GM18870 (cell line): ENCODE data around the gene MYO9B.
"Not testable (repeated sequence)": the region's sequence is repeated elsewhere in the genome, so short reads cannot be mapped to it uniquely, and the experiment has no call there.

Experiments used
- ATAC-seq: cut with Tn5 transposase; IDR thresholded peaks from one replicate; pipeline ENCODE4 v1.9.1; 2021; ENCODE audit warnings: moderate library complexity; ENCODE audit not compliant: unreplicated experiment

MYO9B gene

DNA sequence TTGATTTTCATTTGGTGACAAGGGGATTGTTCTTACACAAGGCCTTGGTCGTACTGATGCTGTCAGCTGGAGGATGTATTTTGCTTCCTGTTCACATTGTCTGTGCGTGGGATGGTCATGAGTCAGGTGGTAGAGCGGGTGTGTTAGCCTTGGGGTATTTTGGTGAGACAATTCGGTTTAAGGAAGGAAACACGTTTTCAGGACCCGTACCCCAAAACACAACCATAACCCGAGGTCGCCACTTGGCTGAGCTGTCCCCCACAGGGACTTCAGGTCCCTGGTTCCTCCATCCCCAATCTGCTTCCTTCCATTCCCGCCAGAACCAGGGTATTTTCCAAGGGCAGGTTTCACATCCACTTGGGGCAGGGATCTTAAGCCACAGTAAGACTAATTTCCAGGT lies 15.0 kb downstream of the MYO9B start:
- no peak for ATAC-seq

DNA sequence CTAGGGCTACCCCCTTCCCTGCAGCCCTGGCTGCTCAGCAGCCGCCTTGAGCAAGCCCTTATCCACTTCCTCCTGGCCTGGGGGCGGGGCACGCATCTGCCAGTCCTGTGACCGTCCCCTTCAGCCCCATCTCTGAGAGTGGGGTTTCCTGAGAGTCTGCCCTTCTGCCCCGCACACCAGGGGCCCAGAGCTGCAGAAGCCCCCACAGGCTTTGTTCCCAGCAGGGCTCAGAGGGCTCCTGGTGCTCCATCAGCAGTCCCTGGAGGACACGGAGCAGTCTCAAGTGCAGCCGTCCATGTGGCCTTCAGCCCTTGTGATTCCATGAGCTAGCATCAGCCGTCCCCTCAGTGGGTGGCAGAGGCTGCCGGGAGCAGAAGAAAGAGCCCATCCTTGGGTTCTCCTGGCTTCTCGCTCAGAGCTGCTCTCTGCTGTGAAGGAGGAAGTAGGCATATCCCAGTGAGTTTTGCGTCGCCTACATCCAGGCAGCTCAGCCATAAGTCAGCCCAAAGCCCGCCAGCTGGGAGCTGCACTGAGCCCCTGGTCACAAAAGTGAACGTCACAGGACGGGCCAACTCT lies 16.3 kb downstream of the MYO9B start:
- no peak for ATAC-seq

DNA sequence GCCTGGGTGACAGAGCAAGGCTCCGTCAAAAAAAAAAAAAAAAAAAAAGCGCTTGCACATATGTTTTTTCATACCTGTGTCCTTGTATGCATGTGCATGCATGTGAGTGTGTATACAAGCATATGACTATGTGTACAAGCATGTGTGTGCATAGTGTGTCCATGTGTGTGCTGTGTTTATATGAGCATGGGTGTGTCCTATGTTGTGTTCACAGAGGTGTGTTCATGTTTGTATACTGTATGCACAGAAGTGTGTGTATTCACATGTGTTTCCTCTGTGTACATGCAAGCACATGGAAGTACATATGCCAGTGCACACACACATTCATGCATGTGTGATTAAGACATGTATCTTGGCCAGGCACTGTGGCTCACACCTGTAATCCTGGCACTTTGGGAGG lies 17.1 kb downstream of the MYO9B start:
- ATAC-seq = no peak

DNA sequence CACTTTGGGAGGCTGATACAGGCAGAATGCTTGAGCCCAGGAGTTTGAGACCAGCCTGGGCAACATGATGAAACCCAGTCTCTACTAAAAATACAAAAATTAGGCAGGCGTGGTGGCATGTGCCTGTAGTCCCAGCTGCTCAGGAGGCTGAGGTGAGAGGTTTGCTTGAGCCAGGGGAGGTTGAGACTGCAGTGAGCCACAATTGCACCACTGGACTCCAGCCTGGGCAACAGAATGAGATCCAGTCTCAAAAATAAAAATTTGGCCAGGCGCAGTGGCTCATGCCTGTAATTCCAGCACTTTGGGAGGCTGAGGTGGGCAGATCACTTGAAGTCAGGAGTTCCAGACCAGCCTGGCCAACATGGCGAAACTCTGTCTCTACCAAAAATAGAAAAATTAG lies 19.1 kb downstream of the MYO9B start:
- ATAC-seq = not testable (repeated sequence)

DNA sequence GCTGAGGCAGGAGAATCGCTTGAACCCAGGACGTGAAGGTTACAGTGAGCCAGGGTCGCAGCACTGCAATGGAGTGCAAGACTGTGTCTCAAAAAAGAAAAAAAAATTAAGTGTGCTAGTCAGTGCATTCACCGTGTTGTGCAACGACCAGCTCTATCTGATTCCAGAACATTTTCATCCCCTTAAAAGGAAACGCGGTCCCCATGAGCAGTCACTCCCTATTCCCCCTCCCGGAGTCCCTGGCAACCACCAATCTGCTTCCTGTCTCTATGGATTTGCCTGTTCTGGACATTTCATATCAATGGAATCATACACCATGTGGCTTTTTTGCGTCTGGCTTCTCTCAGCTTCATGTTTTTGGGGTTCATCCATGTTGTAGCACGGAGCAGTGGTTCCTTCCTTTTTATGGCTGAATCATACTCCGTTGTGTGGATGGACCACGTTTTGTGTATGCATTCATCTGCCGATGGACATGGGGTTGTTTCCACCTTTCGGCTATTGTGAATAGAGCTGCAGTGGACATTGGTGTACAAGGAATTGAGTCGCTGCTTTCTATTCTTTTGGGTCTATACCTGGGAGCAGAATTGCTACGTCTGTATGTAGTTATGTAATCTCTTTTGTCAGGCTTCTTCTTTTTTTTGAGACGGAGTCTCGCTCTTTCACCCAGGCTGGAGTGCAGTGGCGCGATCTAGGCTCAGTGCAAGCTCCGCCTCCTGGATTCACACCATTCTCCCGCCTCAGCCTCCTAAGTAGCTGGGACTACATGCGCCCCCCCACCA lies 19.8 kb downstream of the MYO9B start:
- ATAC-seq = no peak

DNA sequence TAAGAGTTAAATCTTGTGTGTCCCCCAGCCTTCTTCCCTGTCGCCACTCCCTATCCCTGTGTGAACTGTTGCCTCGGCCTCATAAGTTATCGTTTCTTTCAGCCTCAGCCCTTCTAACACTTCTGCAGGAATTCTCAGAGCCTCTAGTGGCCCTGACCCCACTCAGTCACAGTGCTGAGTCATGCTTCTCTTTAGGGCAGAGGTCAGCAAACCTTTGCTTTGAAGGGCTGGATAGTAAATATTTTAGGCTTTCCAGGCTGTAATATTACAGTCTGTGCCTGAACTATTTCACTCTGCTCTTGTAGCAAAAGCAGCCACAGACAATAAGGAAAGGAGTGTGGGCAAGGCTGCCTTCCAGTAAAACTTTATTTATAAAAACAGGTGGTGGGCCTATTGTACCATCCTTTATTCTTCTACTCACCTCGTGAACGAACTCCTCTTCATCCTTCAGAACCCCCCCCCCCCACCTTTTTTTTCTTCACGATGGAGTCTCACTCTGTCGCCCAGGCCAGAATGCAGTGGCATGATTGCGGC lies 22.1 kb downstream of the MYO9B start:
- no peak for ATAC-seq

DNA sequence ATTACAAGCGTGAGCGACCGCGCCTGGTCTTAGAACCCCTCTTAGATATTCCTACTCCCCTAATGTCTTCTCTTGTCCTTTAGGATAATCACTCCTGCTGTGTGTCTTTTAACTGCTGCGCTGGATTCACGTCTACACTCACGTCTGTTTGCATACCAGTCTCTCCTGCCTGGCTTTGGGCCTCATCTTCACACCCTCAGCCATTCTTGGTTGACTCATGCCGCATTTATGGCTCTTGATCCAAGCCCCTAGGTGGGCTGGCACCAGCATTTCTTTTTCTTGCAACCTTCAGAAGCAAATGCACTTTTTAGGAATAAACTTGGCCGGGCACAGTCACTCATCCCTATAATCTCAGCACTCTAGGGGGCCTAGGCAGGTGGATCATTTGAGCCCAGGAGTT lies 22.7 kb downstream of the MYO9B start:
- ATAC-seq = no peak

DNA sequence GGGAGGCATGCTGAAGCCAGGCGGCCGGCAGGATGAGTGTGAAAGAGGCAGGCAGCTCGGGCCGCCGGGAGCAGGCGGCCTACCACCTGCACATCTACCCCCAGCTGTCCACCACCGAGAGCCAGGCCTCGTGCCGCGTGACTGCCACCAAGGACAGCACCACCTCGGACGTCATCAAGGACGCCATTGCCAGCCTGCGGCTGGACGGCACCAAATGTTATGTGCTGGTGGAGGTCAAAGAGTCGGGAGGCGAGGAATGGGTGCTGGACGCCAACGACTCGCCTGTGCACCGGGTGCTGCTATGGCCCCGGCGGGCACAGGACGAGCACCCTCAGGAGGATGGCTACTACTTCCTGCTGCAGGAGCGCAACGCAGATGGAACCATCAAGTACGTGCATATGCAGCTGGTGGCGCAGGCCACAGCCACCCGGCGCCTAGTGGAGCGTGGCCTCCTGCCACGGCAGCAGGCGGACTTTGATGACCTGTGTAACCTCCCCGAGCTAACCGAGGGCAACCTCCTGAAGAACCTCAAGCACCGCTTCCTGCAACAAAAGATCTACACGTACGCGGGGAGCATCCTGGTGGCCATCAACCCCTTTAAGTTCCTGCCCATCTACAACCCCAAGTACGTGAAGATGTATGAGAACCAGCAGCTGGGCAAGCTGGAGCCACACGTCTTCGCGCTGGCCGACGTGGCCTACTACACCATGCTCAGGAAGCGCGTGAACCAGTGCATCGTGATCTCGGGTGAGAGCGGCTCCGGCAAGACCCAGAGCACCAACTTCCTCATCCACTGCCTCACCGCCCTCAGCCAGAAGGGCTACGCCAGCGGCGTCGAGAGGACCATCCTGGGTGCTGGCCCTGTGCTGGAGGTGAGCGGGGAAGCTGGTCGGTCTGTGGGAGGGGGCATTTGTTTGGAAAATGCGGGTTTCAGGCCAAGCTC lies 26.4 kb downstream of the MYO9B start:
- ATAC-seq = no peak

DNA sequence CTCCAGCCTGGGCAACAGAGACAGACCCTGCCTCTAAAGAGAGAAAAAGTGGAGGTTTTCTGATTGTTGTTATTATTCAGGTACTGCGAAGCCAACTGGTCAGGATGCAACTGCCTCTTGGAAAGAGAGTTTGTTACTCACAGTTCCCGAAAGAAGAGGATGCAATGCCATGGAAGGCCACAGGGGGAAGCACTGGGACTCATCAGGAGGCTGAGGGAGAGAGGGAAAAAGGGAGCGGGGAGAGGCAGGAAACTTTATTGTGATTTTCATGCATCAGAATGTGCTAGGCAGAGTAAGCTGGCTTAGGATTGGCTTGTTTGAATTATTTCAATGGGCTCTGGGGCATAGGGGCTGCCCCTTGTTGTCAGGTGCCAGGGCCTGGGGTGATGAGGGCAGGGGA lies 27.6 kb downstream of the MYO9B start:
- ATAC-seq = no peak

DNA sequence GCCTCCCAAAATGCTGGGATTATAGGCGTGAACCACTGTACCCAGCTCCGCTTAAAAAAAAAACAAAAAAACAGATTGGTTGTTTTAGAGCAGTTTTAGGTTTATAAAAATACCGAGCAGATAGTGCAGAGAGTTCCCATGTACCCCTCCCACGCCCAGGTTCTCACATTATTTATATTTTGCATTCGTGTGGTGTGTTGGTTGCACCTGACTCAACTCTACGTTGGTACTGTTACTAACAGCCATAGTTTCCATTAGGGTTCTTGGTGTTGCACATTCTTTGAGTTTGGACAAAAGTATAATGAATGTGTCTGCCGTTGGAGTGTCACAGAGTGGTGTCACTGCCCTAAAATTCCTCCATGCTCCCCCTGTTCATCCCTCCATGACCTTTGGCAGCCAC lies 29.1 kb downstream of the MYO9B start:
- ATAC-seq = no peak

DNA sequence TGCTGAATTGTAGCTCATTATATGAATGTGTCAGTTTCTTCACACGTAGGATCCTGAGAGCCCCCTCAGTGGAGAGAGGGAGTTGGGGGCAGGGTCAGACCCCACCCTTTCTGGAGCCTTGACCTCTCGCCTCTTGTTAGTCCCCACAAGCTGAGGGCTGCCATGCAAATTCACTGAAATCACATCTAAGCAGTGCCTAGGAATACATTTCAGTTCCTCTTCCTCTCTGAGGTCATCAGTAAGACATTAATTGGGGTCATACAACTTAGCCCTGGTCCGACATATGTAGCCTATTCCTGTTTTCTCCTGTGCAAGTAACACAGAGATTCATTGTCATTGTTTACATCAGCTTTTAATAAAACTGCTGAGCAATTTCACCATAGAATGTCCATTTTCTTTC lies 30.0 kb downstream of the MYO9B start:
- no peak for ATAC-seq

DNA sequence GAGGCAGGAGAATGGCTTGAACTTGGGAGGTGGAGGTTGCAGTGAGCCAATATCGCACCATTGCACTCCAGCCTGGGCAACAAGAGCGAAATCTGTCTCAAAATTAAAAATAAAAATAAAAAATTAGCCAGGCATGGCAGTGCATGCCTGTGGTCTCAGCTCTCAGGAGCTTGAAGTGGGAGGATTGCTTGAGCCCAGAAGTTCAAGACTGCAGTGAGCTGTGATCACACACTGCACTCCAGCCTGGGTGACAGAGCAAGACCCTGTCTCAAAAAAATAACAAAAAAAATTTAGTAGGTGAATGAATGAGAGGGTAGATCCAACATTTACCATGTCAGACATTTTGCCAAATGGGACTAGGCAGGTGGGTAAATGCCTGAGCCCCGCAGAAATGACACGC lies 31.4 kb downstream of the MYO9B start:
- not testable (repeated sequence) for ATAC-seq

DNA sequence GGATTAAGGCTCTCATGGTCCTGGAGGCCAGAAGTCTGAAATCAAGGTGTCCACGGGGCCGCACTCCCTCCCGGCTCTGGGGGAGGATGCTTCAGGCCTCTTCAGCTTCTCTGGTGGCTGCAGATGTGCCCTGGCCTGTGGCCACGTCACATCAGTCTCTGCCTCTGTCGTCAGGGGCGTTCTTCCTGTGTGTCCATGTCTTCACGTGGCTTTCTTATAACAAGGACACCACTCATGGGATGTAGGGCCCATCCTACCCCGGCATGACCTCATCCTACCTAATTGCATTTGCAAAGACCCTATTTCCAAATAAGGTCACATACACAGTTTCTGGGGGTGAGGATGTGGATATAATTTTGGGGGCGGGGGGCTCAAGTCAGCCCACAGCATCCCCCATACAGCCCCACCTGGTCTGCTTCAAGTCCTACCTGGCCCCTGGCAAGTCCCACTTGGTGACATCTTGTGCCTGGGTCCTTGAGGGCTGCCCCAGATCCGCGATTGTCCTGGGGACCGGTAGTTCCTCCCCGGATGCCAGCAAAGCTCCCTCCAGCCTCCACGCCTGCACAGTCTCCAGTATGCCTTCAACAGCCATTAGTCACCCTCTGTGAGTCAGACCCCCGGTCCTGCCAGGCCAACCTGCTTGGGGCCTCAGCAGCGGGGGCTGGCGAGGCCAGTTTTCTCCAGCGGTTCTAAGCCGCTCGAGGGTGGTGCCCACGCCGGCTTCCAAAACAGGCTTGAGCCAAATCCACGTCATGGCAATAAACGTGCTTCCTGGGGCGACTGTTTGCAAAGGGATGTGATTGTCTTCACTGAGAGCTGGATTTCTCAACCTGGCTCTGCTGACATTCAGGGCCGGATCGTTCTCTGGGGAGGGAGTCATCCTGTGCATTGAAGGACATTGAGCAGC lies 32.2 kb downstream of the MYO9B start:
- no peak for ATAC-seq

DNA sequence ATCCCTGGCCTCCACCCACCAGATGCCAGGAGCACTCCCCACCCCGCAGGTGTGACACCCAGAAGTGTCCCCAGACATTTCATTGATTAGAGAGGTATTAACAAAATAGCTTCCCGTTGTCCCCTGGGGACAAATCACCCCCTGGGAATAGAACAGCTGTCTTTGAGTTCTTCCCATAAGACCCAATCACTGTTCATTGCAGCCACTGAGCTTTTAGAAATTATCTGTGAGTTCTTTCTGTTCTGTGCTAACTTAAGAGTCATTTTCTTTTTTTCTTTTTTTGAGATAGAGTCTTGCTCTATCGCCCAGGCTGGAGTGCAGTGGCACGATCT lies 32.8 kb downstream of the MYO9B start:
- no peak for ATAC-seq

DNA sequence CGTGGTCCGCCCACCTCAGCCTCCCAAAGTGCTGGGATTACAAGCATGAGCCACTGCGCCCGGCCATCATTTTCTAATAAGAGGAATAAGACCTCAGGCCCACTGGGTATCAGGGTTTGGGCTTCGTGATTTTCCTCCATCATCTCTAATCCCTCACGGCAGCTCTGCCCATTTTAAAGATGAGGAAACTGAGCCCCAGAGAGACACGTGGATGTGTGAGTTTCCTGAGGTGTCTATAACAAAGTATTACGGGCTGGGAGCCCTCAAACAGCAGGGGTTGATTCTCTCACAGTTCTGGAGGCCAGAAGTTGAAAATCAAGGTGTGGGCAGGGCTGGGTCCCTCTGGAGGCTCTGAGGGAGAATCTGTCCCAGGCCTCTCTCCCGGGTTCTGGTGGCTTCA lies 33.7 kb downstream of the MYO9B start:
- no peak for ATAC-seq

DNA sequence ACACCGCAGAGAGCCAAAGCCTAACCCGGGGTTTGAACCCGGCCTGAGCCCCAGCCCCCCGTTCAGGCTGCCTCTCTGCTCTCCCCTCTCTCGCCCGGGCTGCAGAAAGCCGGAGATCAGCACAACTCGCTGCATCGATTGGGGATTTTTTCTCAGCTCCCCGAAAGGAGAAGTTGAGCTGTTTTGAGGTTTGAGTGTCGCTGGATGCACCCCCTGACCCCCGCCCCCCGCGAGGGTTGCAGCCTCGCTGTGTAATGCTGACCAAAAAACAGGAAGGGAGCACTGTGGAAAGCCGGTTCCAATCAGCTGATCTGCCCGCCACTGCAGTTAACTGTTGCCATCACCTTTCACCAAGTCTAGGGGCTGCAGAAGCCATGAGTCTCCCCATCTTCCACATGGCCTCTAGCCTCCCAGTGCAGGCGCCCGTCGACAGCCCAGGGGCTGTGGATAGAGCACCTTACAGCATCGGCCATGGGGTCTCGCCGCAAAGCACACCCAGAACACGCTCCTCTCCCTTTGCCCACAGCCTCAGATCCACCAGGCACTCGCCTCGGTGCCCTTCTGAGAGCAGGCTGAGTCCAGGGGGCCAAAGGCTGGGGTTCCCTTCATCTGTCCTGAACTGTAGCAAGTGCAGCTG lies 34.5 kb downstream of the MYO9B start:
- ATAC-seq = no peak

DNA sequence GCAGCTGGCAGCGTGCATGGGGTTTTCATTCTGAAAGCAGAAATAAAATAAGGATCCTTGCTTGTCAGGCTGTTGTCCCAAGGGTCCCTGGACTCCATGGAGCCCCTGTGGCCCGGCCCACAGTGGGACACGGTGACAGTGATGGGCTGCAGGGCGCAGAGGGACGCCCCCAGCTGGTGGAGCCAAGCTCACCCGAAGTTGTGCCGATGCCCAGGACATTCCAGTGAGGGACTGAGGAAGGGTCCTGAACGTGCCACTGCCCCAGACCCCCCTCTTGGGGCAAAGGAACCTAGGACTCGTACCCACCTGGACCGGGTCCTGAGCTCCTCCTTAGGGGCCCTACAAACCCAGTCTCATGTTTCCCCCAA lies 35.0 kb downstream of the MYO9B start:
- ATAC-seq = no peak

DNA sequence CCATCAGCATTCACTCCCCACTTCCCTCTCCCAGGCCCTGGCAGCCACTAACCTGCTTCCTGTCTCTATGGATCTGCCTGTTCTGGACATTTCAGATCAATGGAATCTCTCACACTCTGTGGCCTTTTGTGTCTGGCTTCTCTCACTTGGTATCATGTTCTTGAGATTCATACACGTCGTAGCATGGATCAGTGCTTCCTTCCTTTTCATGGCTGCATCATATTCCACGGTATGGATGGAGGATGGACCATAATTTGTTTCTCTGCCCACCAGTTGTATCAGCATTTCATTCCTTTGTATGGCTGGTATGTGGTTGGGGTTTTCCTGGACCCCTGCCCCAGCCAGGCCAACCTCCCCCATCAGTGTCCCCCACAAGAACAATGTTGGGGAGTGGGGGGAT lies 36.2 kb downstream of the MYO9B start:
- ATAC-seq = no peak

DNA sequence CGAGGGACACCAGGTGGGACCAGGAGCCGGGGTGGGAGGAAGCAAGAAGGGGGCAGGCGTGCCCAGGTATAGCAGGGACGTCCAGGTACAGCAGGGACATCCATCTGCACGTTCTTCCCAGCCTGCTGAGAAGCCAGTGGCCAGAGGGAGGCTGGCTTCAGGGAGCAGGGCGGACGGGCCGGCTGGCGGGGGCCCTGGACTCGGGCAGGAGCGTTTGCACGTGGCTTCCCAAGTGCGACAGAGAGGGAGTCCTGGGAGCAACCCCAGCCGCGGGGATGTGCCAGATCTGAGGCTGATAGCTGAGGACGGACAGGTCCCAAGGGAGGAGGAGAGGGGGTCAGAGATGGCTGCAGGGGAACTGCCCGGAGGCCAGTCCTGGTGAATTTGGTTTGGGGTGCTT lies 36.7 kb downstream of the MYO9B start:
- ATAC-seq = no peak

DNA sequence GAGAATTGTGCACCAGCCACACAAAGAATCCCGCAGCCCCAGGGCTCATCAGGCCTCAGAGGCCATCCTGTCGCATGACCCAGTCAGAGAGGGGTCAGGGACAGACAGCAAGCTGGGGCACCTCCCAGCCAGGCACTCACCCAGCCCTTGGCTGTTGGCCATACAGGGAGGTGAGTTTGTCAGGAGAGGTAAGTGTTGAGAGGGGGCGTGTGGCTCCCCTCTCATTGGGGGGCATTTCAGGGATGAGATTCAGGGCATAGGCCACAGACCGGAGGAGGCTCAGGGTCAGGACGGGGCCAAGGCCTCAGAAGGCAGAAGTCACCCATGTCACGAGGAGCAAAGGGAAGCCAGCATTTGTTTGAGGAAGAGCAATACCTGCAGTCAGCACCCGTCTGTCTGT lies 37.1 kb downstream of the MYO9B start:
- no peak for ATAC-seq
